ENCODE measurements around the gene ZNF558. TPM values are rescaled to one million over a fixed set of nuclear protein-coding genes. Genes with fewer than 3 reads are reported as not detected.

The ZNF558 gene
- total RNA-seq, 1 experiment from 2014 or later: 3.0 TPM

GRCh38 chr19:8866344-8866743, 34.2 kb upstream of the ZNF558 start (continued):
- TF ChIP-seq IRF2 (CRISPR knock-in tag; IDR thresholded peaks at IDR 0.05; ENCODE audit: borderline replicate concordance, low read depth) (no peak), ZBTB21 (CRISPR knock-in tag; IDR thresholded peaks at IDR 0.05; ENCODE audit: borderline replicate concordance) (no peak)

DNA sequence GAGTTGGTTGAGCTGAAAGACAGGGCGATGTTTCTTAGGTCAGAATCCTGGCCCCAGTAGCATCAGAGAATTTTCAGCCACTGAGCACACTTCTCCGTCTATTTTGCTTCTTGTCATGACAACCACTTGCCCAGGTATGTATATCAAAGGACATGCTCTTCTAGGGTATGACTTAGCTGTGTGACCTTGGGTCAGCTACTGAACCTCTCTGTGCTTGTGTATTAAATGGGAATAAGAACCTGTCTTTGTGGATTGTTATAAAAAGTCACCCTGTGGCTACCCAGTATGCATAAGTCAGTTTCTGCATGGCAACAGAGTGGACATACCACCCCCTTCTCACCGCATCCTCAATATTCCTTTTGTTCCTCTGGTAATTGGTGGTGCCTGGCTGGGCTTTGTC, 26.2 kb upstream of the ZNF558 start:
- ATAC-seq (no peak), DNase-seq (ENCODE audit: low spot score) (no peak)
- Mint-ChIP-seq H3K9me3 (peaks cover 63% of the 10 kb centered on the region), H3K4me1 (no peaks in the 10 kb centered on the region), H3K4me3 (no peak overlapping the region), H3K36me3 (peaks cover 54% of the 10 kb centered on the region), H3K27ac (no peak overlapping the region), H3K27me3 (ENCODE audit: low read depth) (peaks cover 10% of the 10 kb centered on the region)
- TF ChIP-seq, protein P1, sequence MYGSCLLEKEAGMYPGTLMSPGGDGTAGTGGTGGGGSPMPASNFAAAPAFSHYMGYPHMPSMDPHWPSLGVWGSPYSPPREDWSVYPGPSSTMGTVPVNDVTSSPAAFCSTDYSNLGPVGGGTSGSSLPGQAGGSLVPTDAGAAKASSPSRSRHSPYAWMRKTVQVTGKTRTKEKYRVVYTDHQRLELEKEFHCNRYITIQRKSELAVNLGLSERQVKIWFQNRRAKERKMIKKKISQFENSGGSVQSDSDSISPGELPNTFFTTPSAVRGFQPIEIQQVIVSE (CRISPR knock-in tag; IDR thresholded peaks at IDR 0.05; ENCODE audit: borderline replicate concordance): no peak
- TF ChIP-seq, protein P2, sequence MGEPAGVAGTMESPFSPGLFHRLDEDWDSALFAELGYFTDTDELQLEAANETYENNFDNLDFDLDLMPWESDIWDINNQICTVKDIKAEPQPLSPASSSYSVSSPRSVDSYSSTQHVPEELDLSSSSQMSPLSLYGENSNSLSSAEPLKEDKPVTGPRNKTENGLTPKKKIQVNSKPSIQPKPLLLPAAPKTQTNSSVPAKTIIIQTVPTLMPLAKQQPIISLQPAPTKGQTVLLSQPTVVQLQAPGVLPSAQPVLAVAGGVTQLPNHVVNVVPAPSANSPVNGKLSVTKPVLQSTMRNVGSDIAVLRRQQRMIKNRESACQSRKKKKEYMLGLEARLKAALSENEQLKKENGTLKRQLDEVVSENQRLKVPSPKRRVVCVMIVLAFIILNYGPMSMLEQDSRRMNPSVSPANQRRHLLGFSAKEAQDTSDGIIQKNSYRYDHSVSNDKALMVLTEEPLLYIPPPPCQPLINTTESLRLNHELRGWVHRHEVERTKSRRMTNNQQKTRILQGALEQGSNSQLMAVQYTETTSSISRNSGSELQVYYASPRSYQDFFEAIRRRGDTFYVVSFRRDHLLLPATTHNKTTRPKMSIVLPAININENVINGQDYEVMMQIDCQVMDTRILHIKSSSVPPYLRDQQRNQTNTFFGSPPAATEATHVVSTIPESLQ (CRISPR knock-in tag; IDR thresholded peaks at IDR 0.05): no peak
- TF ChIP-seq NR3C1 (CRISPR knock-in tag; conservative IDR thresholded peaks at IDR 0.05; ENCODE audit: low read depth): no peak
- POLR2A ChIA-PET: no interaction called here
- CTCF ChIA-PET: no interaction called here

GRCh38 chr19:8850488-8850887, 18.4 kb upstream of the ZNF558 start:
- Mint-ChIP-seq H3K4me3 (no peak overlapping the region), H3K4me1 (no peaks in the 10 kb centered on the region), H3K9me3 (peaks cover 73% of the 10 kb centered on the region), H3K27ac (no peak overlapping the region), H3K27me3 (ENCODE audit: low read depth) (peaks cover 5% of the 10 kb centered on the region), H3K36me3 (peaks cover 55% of the 10 kb centered on the region)
- no peak for DNase-seq (ENCODE audit: low spot score)
- ATAC-seq: no peak
- ChIA-PET CTCF (no interaction called here), POLR2A (no interaction called here)
- TF ChIP-seq STAT6 (CRISPR knock-in tag; conservative IDR thresholded peaks at IDR 0.05; ENCODE audit: low read depth): no peak
- TF ChIP-seq OVOL2 (CRISPR knock-in tag; IDR thresholded peaks at IDR 0.05; ENCODE audit: borderline replicate concordance): no peak
- TF ChIP-seq RORB (CRISPR knock-in tag; IDR thresholded peaks at IDR 0.05): no peak
- no peak for TF ChIP-seq SMAD3 (CRISPR knock-in tag; IDR thresholded peaks at IDR 0.05; ENCODE audit: borderline replicate concordance)
- no peak for TF ChIP-seq FOXP1 (CRISPR knock-in tag; IDR thresholded peaks at IDR 0.05; ENCODE audit: borderline replicate concordance)
- no peak for TF ChIP-seq SOX15 (CRISPR knock-in tag; IDR thresholded peaks at IDR 0.05)
- no peak for TF ChIP-seq MYBL2 (CRISPR knock-in tag; IDR thresholded peaks at IDR 0.05)
- no peak for TF ChIP-seq ZNF423 (CRISPR knock-in tag; IDR thresholded peaks at IDR 0.05)
- no peak for TF ChIP-seq FOXJ3 (CRISPR knock-in tag; IDR thresholded peaks at IDR 0.05; ENCODE audit: borderline replicate concordance)
- no peak for TF ChIP-seq ESRRA (CRISPR knock-in tag; IDR thresholded peaks at IDR 0.05; ENCODE audit: borderline replicate concordance)
- no peak for TF ChIP-seq HMGA2 (CRISPR knock-in tag; IDR thresholded peaks at IDR 0.05)
- no peak for TF ChIP-seq GRHL2 (CRISPR knock-in tag; IDR thresholded peaks at IDR 0.05; ENCODE audit: insufficient replicate concordance, severe bottlenecking)
- TF ChIP-seq TEAD1 (CRISPR knock-in tag; IDR thresholded peaks at IDR 0.05): no peak
- TF ChIP-seq FOXK1 (CRISPR knock-in tag; IDR thresholded peaks at IDR 0.05): no peak
- TF ChIP-seq ETV6 (CRISPR knock-in tag; IDR thresholded peaks at IDR 0.05): no peak
- TF ChIP-seq, protein P3, sequence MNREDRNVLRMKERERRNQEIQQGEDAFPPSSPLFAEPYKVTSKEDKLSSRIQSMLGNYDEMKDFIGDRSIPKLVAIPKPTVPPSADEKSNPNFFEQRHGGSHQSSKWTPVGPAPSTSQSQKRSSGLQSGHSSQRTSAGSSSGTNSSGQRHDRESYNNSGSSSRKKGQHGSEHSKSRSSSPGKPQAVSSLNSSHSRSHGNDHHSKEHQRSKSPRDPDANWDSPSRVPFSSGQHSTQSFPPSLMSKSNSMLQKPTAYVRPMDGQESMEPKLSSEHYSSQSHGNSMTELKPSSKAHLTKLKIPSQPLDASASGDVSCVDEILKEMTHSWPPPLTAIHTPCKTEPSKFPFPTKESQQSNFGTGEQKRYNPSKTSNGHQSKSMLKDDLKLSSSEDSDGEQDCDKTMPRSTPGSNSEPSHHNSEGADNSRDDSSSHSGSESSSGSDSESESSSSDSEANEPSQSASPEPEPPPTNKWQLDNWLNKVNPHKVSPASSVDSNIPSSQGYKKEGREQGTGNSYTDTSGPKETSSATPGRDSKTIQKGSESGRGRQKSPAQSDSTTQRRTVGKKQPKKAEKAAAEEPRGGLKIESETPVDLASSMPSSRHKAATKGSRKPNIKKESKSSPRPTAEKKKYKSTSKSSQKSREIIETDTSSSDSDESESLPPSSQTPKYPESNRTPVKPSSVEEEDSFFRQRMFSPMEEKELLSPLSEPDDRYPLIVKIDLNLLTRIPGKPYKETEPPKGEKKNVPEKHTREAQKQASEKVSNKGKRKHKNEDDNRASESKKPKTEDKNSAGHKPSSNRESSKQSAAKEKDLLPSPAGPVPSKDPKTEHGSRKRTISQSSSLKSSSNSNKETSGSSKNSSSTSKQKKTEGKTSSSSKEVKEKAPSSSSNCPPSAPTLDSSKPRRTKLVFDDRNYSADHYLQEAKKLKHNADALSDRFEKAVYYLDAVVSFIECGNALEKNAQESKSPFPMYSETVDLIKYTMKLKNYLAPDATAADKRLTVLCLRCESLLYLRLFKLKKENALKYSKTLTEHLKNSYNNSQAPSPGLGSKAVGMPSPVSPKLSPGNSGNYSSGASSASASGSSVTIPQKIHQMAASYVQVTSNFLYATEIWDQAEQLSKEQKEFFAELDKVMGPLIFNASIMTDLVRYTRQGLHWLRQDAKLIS (CRISPR knock-in tag; IDR thresholded peaks at IDR 0.05; ENCODE audit: borderline replicate concordance): no peak
- no peak for TF ChIP-seq CBFB (CRISPR knock-in tag; IDR thresholded peaks at IDR 0.05; ENCODE audit: low read depth)
